GM19043 (cell line): Measurements from ENCODE around the gene LIPE.

Source experiments
- ATAC-seq: cut with Tn5 transposase; IDR thresholded peaks from one replicate; pipeline ENCODE4 v1.9.1; 2021; ENCODE audit warnings: low read depth; ENCODE audit not compliant: unreplicated experiment

Gene LIPE

DNA sequence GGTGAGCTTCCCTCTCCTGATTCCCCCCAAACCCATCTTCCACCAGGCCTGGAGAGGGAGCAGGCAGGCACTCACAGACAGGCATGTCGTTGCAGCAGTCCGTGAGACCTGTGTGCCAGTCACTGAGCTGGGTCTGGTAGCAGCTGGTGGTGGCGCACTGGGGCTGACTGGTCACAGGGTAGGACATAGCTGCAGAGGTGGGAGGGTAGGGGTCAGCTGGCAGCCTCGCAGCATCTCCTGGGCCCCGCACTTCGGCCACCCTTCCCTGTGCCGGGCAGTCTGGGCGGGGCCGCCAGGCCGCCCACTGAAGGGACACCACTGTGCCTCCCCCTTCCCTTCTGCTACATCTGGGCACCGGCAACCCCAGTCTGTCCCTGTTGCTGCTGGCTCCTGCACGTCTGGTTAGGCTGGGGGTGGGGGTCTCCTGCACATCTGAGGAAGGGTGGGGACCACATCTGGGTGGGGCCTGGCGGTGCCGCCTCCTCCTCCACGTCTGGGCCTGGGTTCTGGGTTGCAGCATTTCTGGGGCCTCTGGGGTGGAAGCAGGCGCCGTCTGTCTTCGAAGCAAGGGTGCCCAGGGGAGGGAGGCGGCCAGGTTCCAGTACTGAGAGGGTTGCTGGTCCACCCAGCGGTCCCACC lies 38.2 kb downstream of the LIPE start:
- no peak for ATAC-seq

DNA sequence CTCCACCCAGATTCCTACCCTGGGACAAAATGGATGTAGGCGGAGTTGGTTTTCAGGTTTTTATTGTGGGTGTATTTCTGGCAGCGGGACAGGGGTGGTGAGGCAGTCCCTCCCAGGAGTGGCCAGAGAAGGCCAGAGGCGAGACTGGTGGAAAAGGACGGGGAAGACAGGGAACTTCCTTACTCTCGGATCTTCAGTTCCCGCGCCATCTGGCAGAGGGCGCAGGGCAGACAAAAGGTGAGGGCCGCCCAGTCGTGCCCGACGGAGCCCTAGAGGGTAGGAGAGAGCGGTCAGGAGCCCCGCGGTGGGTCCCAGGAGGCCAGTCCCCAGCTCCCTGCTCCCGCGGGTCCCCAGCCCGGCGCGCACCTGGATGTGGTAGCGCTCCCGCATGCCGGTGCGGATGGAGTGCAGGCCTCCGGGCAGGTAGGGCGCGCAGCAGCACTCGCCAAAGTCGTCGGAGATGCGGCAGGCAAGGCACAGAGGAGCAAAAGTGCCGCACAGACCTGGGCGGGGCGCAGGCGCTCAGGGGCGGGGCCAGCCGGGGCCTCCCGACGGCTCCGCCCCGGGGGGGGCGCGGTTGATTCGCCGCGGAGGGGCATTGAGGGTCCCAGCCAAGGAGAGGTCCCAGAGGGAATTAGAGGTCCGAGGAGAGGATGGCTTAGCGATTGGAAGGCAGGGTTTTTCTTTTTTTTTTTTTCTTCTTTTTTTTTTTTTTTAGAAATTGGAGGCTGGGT lies 40.0 kb downstream of the LIPE start:
- ATAC-seq: no peak

DNA sequence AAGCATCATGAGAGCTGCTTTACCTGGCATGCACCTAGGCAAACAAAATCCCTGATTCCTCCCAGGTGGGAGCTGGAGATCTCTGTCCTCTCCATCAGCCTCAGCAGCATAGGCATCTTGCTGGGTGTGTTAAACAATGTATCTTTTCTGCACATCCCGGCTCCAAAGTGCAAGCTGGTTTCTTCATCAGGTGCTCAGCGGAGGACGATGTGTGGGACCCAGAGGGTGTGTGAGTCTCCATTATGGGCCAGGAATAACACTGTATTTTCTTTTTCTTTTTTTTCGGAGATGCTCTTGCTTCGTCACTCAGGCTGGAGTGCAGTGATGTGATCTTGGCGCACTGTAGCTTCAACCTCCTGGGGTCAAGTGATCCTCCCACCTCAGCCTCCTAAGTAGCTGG lies 47.0 kb downstream of the LIPE start:
- ATAC-seq: no peak

DNA sequence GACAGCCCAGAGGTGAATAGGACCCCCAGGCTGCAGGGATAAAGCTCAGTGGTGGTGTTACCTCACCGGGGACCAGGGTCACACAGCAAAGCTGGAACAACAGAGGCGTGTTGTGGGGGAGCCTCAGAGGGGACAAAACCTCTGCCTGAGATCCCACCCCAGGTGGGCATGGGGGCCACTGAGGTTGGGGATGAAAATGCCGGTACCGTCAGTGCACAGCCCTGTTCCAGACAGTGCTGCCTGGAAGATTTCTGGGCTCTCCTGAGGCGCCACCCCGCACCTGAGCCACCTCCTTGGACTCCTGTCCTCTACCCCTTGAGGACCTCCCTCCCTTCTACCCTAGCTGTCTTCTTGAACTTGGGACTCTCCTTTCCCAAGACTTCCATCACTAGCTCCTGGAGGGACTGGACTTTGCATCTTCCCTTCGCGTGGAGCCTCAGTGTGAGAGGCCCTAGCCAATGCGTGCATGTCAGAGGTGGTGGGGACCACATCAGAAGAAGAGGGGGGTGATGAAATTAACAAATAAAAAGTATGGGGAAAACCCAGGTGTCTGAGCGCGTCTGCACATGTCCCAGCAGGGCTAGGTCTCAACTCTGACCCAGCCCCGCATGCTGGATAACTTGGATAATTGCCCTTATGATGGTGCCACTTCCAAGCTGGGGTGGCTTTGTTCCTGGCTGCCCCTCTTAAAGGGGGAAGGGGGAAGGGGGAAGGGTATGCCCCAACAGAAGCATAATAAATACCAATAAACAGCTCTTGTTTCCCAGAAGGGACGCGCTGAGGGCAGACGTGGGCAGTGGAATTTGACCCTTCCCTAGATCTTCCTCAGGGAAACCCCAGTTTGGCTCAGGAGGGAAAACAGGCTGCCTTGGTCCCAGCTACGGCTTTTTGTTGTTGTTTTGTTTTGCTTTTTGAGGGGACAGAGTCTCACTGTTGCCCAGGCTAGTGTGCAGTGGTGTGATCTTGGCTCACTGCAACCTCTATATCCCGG lies 48.7 kb downstream of the LIPE start:
- ATAC-seq: no peak

DNA sequence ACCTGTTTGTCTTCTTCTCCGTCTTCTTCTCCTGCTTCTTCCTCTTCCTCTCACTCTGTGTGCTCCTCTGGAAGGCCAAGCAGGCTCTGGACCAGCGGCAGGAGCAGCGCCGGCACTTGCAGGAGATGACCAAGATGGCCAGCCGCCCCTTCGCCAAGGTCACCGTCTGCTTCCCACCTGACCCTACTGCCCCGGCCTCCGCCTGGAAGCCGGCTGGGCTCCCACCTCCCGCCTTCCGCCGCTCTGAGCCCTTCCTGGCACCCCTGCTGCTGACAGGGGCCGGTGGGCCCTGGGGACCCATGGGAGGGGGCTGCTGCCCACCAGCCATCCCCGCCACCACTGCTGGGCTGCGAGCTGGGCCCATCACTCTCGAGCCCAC lies 51.0 kb downstream of the LIPE start:
- ATAC-seq: no peak

DNA sequence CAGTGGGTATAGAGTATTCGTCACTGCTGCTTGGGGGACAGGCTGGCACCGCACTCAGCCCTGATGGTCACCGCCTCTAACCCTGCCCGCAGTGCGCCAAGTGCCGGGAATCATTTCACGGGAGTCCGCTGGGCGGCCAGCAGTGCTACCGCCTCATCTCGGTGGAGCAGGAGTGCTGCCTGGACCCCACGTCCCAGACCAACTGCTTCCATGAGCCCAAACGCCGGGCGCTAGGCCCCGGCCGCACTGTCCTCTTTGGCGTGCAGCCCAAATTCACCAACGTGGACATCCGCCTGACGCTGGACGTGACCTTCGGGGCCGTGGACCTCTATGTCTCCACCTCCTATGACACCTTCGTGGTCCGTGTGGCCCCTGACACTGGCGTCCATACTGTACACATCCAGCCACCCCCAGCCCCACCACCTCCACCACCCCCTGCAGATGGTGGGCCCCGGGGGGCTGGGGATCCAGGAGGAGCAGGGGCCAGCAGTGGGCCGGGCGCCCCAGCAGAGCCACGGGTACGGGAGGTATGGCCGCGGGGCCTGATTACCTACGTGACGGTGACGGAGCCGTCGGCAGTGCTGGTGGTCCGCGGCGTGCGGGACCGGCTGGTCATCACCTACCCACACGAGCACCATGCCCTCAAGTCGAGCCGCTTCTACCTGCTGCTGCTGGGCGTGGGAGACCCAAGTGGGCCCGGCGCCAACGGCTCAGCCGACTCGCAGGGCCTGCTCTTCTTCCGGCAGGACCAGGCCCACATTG lies 51.6 kb downstream of the LIPE start:
- ATAC-seq: no peak

DNA sequence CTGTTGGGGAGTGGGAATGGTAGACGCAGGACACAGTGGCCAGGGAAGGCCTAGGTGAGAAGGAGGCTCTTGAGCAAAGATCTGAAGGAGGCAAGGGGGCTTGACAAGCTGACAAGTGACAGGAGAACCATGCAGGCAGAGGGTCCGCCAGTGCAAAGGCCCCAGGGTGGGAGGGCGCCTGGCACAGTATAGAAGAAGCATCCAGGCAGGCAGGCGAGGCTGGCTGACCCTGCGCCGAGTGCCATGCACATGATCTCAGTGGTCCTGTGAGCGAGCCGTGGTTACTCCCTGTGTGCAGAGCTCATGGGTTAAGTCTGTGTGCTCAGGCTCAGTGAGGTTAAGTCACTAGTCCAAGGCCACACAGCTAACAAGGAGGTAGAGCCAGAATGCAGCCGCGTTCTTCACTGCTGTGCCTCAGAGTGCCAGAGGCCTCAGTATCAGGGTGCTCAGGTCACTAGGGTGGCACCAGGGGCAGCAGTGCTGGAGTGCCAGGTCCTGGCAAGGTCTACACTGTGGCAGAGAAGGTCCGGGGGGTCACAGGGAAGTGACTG lies 52.3 kb downstream of the LIPE start:
- no peak for ATAC-seq

DNA sequence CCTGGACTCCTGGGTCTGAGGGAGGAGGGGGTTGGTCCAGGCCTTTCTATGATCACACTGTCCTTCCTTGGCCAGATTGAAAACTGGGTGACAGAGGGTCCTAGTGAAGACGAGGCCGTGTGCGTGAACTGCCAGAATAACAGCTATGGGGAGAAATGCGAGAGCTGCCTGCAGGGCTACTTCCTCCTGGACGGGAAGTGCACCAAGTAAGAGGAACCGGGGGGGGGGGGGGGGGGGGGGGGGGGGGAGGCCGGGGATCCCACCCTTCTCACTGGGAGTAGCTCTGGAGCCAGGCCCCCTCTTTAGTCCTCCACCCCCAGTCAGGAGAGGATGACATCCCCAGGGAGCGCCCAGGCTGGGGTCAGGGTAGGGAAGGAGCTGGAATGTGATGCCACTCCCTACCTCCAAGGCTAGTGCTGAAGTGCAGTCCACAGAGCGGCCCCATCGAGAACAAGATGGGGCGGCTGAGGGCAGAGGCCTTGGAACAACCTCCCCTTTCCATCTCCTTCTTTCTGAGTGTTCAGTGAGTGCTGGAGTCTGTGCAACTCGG lies 56.5 kb downstream of the LIPE start:
- no peak for ATAC-seq

DNA sequence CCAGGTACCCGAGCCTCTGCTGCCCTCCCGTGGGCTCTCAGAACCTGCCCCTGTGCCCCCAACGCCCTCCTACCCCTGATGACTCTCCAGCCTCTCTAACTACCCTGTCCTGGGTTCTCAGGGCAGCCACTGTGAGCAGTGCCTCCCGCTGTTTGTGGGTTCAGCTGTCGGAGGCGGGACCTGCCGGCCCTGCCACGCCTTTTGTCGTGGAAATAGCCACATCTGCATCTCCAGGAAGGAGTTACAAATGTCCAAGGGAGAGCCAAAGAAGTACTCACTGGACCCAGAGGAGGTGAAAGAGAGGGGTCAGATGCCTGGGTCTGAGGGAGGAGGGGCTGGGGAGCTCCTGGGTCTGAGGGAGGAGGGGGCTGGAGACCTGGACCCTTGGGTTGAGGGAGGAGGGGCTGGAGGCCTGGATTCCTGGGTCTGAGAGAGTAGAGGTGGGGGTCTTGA lies 57.1 kb downstream of the LIPE start:
- ATAC-seq: no peak

DNA sequence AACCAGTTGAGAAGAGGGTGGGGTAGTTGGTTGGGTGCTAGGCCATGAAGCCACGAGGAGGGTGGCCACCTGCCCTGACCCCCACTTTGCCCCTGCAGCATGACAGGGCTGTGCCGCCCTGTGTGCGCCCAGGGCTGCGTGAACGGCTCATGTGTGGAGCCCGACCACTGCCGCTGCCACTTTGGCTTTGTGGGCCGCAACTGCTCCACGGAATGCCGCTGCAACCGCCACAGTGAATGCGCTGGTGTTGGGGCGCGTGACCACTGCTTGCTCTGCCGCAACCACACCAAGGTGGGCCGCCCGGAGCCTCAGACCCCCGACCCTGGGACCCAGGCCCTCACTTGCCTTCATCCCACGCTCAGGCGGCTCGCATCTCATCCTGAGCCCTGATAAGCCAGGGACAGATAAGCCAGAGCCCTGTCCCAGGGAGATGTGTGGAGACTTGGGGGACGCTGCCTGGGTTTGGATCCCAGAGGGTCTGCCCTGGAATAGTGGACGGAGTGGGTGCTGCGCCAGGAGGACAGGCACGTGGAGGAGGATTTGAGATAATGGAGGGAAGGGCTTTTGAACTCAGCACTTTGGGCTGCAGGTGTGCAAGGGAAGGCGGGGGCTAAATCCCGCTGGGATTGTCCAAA lies 57.6 kb downstream of the LIPE start:
- no peak for ATAC-seq

DNA sequence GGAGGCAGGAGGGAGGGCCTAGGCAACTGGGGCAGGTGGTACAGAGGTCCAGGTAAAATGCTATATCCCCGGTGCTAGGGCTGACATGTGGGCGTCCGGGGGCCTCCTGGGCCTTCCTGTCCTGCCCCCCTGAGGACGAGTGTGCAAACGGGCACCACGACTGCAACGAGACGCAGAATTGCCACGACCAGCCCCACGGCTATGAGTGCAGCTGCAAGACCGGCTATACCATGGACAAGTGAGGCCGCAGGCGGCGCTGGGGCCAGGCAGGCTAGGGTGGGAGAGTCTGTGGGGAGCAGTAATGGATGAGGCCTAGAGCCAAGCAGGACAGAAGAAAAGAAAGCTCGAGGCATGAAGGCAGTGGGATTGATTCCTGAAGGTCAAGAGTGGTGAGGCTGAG lies 58.4 kb downstream of the LIPE start:
- ATAC-seq: no peak

DNA sequence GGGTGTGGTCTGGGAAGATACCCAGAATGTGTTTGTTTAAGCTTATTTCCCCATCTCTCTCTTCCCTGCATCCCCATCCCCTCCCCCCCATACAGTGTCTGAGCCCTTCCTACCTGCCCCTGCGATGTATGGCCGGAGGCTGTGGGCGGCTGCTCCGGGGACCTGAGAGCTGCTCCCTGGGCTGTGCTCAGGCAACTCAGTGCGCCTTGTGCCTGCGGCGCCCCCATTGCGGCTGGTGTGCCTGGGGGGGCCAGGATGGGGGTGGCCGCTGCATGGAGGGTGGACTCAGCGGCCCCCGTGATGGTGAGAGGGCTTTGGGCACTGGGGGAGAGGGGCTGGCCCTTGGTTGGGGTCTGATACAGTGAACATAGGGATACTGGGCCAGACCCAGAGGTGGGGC lies 58.8 kb downstream of the LIPE start:
- ATAC-seq: no peak

DNA sequence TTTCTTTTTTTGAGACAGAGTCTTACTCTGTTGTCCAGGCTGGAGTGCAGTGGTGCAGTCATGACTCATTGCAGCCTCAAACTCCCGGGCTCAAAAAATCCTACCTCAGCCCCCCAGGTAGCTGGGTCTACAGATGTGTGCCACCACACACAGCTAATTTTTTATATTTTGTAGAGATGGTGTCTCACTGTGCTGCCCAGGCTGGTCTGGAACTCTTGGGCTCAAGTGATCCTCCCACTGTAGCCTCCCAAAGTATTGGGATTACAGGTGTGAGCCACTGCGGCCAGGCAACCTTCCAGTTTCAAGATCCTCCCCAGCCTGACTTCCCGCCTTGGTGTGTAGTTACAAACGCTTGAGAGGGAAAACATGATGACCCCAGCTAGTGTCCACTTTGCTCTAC lies 59.3 kb downstream of the LIPE start:
- ATAC-seq: no peak

DNA sequence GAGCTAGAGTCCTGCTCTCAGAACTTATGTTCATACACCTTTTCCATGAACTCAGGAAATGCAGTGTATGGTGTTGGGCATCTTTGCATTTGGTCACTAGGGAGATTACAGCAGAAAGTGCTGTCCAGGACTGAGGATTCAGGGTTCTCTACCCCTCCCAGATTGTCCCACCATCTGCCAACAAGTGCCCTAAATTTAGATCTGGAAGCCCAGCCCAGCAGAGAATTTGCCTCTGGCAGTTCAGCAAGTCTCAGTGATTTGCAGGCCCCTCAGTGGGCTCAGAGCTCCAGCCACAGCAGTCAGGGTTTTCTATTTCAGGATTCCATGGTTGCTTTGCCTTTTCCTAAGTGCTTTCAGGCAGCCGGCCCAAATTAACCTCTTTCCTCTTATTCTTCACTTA lies 60.5 kb downstream of the LIPE start:
- no peak for ATAC-seq

DNA sequence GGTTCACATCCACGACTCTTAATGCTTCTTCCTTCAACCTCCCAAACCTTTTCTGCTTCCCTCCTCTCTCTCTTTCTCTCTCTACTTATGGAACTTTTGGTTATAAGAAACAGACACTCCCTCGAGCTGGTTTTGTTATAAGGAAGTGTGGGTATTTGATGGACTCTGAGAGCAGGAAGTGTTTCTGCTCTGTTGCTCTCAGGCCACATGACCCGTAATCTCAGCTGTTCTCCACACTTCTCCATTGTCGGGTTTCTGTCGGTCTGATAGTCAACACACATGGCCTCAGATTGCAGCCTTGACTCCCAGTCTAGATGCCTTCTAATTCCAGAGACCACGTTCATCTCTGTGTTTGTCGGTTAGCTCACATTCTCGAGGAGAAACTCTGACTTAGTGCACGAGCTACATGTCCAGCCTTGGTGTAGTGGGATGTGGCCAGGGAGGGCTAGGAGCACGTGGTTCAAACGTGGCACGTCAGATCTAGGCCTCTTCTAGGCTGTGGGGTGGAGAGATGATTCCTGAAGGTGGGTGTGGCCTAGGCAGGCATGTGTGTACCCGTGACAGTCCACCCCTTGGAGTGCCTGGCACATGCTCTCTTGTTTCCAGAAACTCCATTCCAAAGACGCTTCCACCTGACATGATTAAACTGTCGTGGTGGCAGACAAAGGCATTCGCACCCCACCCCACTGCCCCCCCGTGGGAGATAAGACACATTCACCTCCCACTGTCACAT lies 63.4 kb downstream of the LIPE start:
- ATAC-seq: no peak

DNA sequence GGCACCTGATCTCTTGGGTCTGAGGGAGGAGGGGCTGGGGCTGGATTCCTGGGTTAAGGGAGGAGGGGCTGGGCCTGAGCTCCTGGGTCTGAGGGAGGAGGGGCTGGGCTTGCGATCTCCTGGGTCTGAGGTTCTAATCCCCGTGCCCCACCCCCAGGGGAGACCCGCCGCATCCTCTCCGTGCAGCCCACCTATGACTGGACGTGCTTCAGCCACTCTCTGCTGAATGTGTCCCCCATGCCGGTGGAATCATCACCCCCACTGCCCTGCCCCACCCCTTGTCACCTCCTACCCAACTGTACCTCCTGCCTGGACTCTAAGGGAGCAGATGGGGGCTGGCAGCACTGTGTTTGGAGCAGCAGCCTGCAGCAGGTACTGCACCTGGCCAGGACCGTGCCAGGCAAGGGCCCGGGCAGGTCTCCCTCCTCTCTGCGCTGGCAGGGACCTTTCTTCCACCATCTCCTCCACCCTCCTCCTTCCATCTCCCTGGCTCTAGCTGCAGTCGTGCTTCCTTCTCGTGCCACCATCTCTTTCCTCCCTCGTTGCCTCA lies 64.2 kb downstream of the LIPE start:
- ATAC-seq: no peak

DNA sequence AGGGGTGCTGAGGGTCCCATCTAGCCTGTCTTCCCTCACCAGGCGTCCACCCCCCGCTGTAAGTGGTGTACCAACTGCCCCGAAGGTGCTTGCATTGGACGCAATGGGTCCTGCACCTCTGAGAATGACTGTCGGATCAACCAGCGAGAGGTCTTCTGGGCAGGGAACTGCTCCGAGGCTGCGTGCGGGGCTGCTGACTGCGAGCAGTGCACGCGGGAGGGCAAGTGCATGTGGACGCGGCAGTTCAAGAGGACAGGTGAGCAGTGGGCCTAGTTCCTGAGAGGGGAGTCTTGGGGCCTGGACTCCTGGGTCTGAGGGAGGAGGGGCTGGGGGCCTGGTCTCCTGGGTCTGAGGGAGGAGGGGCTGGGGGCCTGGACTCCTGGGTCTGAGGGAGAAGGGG lies 64.8 kb downstream of the LIPE start:
- no peak for ATAC-seq

DNA sequence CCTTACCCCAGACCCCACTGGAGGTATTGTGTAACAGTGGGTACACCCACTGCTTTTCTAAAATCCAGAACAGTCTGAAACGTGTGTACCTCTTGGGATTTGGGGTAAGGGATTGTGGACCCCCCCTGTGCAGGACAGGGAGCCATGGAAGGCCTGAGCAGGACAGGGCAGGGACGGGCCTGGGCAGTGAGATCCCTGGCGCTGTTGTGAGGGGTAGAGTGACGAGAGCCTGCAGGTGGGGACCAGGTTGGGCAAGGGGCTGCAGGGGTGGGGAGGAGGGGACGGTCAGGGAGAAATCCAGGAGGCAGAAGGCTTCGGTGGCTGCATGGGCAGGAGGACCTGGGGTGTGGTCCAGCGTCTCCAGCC lies 65.7 kb downstream of the LIPE start:
- ATAC-seq: no peak
